Measurements from ENCODE around the gene OR52I1.

GRCh38 chr11:4551346-4551979 is 42.4 kb upstream of the OR52I1 start:
- TF ChIP-seq CTCF (IDR thresholded peaks at IDR 0.05; ENCODE audit: insufficient read depth, low read depth, low read length) (peak; percentile 13), EZH2 (IDR thresholded peaks at IDR 0.05; ENCODE audit: insufficient read depth, low read length) (no peak)

Data from astrocyte (in vitro differentiated cells and primary cell).